Measurements from ENCODE around the gene PNP.

- TF ChIP-seq POLR2A (IDR thresholded peaks at IDR 0.05; ENCODE audit: low read depth, low read length) = no peak
- TF ChIP-seq POLR2AphosphoS5 (IDR thresholded peaks at IDR 0.05; ENCODE audit: low read depth, low read length) = no peak
- no peak for TF ChIP-seq TAF1 (IDR thresholded peaks at IDR 0.05; ENCODE audit: low read depth, low read length)
Observed at GRCh38 chr14:20486684-20487395, 17.6 kb downstream of the PNP start.

Data from GM12891 (cell line).